HG03095 (cell line): ENCODE measurements around the gene AKAP12.

Source experiments
- ATAC-seq: cut with Tn5 transposase; IDR thresholded peaks from one replicate; pipeline ENCODE4 v1.9.1; 2021; ENCODE audit warnings: moderate library complexity; ENCODE audit not compliant: unreplicated experiment

AKAP12 gene

GRCh38 chr6:151279891-151280290 lies 40.1 kb downstream of the AKAP12 start:
- no peak for ATAC-seq

GRCh38 chr6:151280859-151281258 lies 41.1 kb downstream of the AKAP12 start:
- ATAC-seq: no peak

GRCh38 chr6:151284012-151284411 lies 44.2 kb downstream of the AKAP12 start:
- no peak for ATAC-seq

GRCh38 chr6:151284548-151285017 lies 44.8 kb downstream of the AKAP12 start:
- ATAC-seq: no peak

- ATAC-seq: no peak
Observed at GRCh38 chr6:151285122-151285521, 45.4 kb downstream of the AKAP12 start.

GRCh38 chr6:151286214-151286613 lies 46.4 kb downstream of the AKAP12 start:
- ATAC-seq: no peak

GRCh38 chr6:151288712-151289398 lies 49.1 kb downstream of the AKAP12 start:
- ATAC-seq: no peak

- no peak for ATAC-seq
Observed at GRCh38 chr6:151289399-151290007, 49.7 kb downstream of the AKAP12 start.

- ATAC-seq: no peak
Observed at GRCh38 chr6:151290877-151291721, 51.3 kb downstream of the AKAP12 start.

GRCh38 chr6:151291722-151292059 lies 51.9 kb downstream of the AKAP12 start:
- ATAC-seq: no peak

GRCh38 chr6:151292974-151293687 lies 53.4 kb downstream of the AKAP12 start:
- no peak for ATAC-seq

GRCh38 chr6:151293688-151294016 lies 53.9 kb downstream of the AKAP12 start:
- no peak for ATAC-seq

- ATAC-seq: no peak
Observed at GRCh38 chr6:151294561-151295101, 54.9 kb downstream of the AKAP12 start.

GRCh38 chr6:151297886-151298285 lies 58.1 kb downstream of the AKAP12 start:
- no peak for ATAC-seq

GRCh38 chr6:151299011-151299410 lies 59.2 kb downstream of the AKAP12 start:
- no peak for ATAC-seq

- no peak for ATAC-seq
Observed at GRCh38 chr6:151300267-151300991, 60.7 kb downstream of the AKAP12 start.

GRCh38 chr6:151301547-151301946 lies 61.8 kb downstream of the AKAP12 start:
- no peak for ATAC-seq

GRCh38 chr6:151303231-151303630 lies 63.5 kb downstream of the AKAP12 start:
- no peak for ATAC-seq

- no peak for ATAC-seq
Observed at GRCh38 chr6:151306269-151306783, 66.6 kb downstream of the AKAP12 start.

- ATAC-seq: no peak
Observed at GRCh38 chr6:151307501-151307900, 67.7 kb downstream of the AKAP12 start.
